OCI-LY7 (cell line): ENCODE measurements around the gene ITGB2.

Experiments
- CTCF ChIP-seq: fragments of 200-600 bp; sonication (generic); conservative IDR thresholded peaks from 2 replicates; pipeline ENCODE4 v1.5.1; 2014; ENCODE audit warnings: mild to moderate bottlenecking, antibody characterized with exemption, low read length, moderate library complexity, mixed read lengths
- EZH2phosphoT487 ChIP-seq: fragments of 200-600 bp; sonication (generic); IDR thresholded peaks from 2 replicates; pipeline ENCODE4 v1.6.1; 2018; ENCODE audit warnings: low read depth, borderline replicate concordance, mild to moderate bottlenecking, mixed run types, antibody characterized with exemption, low read length, moderate library complexity, mixed read lengths

- TF ChIP-seq CTCF, result no peak
- TF ChIP-seq EZH2phosphoT487, result no peak
Measured at GRCh38 chr21:44874497-44875315, 46.0 kb downstream of the ITGB2 start.
